NOMO-1 (cell line): ENCODE measurements around the gene GOLT1B.

ENCODE experiments used
- DNase-seq, 2 experiments: peaks; one replicate each; lab custom pipeline; 2025; ENCODE audit not compliant: unreplicated experiment in 2 of 2; lab: John Stamatoyannopoulos, UW

Gene GOLT1B

DNA sequence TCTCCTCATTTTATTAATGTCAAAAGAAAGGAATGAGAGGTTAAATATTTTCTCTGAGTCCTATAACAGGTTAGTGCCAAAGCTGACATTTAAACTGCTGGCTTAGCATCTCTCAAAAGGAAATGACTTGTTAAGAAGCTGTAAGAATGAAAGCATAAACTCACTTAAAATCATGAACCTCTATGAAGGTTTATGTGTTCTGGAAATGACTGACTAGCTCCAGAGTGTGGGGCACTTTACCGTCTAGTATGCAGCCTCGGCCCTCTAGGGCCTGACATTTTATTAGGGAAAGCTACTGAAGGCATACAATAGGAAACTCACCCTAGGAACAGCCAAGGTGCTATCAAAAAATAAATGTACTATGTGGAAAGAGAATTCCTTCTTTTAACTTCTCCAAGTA lies 59.6 kb downstream of the GOLT1B start:
- no peak for DNase-seq

DNA sequence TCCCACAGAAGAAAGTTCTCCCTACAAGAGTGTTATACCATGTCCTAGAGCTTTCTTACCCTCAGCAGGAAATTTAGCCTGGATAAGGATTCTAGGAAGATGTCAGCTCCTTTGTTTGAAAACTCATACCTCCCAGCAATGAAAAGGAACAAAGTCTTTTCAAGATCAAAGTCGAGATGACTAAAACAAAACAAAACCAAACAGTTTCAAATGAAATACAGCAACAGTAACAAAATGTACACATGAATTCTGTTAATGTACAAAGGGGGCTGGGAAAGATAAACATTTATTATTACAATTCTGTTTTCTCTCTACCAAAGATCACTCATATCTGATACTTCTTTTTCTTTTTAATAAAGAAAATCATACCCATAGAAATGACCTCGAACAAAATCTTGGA lies 61.3 kb downstream of the GOLT1B start:
- no peak for DNase-seq

DNA sequence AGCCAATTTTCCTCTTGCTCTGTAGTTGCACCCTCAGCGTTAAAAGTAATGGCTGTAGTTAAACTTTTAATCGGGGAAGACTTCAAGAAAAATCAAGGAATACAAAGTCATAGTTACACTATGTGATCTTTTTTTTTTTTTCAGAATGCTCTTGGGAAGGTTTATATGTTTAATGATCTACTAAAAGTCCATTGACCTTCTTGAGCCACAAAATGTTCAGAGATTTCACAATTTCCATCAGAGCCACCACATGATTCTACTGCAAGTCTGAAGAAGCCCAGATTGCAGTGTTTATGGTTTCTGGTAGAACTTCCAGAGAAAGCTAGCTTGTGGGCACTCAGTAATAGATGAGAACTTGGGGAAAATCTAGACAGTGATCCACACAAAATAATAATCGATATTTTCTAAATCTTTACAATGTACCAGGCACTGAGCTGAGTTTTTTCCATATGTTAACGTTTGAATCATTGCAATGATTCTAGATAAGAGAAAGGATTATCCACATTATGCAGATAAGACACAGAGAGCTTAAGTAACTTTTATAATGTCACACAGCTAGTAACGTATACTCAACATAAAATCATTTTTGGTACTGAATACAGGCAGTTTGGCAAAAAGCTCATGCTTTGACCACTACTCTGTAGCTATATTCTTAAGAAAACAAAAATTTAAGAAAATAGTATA lies 64.8 kb downstream of the GOLT1B start:
- no peak for DNase-seq

DNA sequence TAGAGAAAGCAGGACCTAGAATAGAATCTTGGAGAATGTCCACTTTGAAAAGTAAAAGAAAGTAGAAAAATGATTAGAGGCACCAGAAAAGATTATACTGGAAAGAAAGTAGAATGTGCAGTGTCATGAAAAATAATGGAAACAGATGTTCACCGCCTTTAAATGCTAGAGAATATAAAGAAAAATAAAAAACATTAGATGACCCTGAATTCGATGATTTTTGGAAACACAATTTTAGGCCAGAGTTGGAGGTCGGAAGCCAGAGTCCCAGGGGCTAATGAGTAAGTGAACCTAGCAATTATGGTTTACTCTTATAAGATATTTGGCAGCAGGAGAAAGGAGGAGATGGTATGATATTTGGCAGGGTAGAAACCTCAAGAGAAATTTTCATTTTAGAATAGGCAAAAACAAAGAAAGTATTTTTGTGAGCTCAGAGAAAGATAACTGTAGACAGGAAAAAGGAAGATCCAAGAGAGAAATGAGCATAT lies 65.4 kb downstream of the GOLT1B start:
- no peak for DNase-seq
